Measurements from ENCODE around the gene EFCAB7.

DNA sequence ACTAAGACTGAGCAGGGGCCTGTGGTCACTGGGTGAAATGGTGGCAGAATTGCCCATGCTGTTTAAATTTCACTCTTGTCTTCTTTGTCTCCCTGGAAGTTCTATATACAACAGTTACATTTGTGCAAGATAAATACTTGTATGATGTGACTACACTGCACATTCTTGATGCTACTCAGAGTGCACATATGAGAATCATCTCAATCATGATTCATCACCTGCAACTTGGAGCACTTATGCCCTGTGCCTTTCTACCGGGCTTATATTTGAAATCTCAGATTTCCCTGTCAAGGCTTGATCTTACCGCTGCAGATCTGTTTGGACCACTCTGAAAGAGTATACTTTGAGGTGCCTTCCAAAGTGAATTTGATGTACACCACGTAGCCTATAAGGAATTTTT is 80.5 kb downstream of the EFCAB7 start:
- TF ChIP-seq RAD21 (IDR thresholded peaks at IDR 0.05; ENCODE audit: low read length) (no peak), MAFK (IDR thresholded peaks at IDR 0.05; ENCODE audit: low read depth, low read length) (no peak), POLR2A (IDR thresholded peaks at IDR 0.05; ENCODE audit: low read depth, low read length) (no peak), MXI1 (IDR thresholded peaks at IDR 0.05; ENCODE audit: borderline replicate concordance, low read depth, low read length) (no peak), SMC3 (IDR thresholded peaks at IDR 0.05; ENCODE audit: low read depth, low read length) (no peak), MAZ (IDR thresholded peaks at IDR 0.05; ENCODE audit: borderline replicate concordance, low read depth, low read length) (no peak), RFX5 (IDR thresholded peaks at IDR 0.05; ENCODE audit: low read depth, low read length) (no peak), BHLHE40 (IDR thresholded peaks at IDR 0.05; ENCODE audit: low read depth, low read length) (no peak), CEBPB (IDR thresholded peaks at IDR 0.05; ENCODE audit: low read depth, low read length) (no peak)
- TF ChIP-seq, protein P1, sequence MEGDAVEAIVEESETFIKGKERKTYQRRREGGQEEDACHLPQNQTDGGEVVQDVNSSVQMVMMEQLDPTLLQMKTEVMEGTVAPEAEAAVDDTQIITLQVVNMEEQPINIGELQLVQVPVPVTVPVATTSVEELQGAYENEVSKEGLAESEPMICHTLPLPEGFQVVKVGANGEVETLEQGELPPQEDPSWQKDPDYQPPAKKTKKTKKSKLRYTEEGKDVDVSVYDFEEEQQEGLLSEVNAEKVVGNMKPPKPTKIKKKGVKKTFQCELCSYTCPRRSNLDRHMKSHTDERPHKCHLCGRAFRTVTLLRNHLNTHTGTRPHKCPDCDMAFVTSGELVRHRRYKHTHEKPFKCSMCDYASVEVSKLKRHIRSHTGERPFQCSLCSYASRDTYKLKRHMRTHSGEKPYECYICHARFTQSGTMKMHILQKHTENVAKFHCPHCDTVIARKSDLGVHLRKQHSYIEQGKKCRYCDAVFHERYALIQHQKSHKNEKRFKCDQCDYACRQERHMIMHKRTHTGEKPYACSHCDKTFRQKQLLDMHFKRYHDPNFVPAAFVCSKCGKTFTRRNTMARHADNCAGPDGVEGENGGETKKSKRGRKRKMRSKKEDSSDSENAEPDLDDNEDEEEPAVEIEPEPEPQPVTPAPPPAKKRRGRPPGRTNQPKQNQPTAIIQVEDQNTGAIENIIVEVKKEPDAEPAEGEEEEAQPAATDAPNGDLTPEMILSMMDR (conservative IDR thresholded peaks at IDR 0.05; ENCODE audit: low read depth, low read length) = no peak
- TF ChIP-seq, protein P2, sequence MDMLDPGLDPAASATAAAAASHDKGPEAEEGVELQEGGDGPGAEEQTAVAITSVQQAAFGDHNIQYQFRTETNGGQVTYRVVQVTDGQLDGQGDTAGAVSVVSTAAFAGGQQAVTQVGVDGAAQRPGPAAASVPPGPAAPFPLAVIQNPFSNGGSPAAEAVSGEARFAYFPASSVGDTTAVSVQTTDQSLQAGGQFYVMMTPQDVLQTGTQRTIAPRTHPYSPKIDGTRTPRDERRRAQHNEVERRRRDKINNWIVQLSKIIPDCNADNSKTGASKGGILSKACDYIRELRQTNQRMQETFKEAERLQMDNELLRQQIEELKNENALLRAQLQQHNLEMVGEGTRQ (IDR thresholded peaks at IDR 0.05; ENCODE audit: low read depth, low read length) = no peak

All from IMR-90 (cell line).